HepG2 (cell line): ENCODE measurements around the gene TSPAN7. TPM values are rescaled to one million over a fixed set of nuclear protein-coding genes. Genes with fewer than 3 reads are reported as not detected.

ENCODE experiments used
- ATAC-seq: fragments of 200-7000 bp; cut with Tn5 transposase; 3 replicates; pipeline ENCODE4 v1.9.1; 2020; ENCODE audit warnings: mild to moderate bottlenecking, moderate library complexity
- BruUV-seq: library from RNA; stranded (reverse); fragments of 400-500 nt; replicated peaks from 2 replicates; lab custom pipeline; 2021; lab: Mats Ljungman, UMichigan
- CTCF ChIA-PET: fragments of 300-600 bp; formaldehyde crosslinking; extraction: SDS; loops from one replicate; lab custom pipeline; 2021; ENCODE audit warnings: low total read pairs, inconsistent platforms, low intra/inter-chr PET ratio; lab: Yijun Ruan, JAX
- POLR2A ChIA-PET: fragments of 350-600 bp; sonication (Branson Sonifier 250); formaldehyde crosslinking; loops from one replicate; lab custom pipeline; 2020; ENCODE audit warnings: antibody characterized with exemption, inconsistent platforms; lab: Yijun Ruan, JAX
- DNase-seq: peaks from one replicate; pipeline ENCODE4 v3.0.0-alpha.2; 2015; ENCODE audit warnings: low spot score
- FAIRE-seq: peaks from 3 replicates; lab custom pipeline; 2011; peaks lifted over from hg19 to GRCh38; lab: Jason Lieb, UNC
- H2AFZ ChIP-seq: one replicate; pipeline ENCODE4 v1.6.1; 2011; ENCODE audit warnings: low read length, inconsistent platforms
- H3K27ac ChIP-seq: fragments of 300-600 bp; 3 replicates; pipeline ENCODE4 v1.8.0; 2011; ENCODE audit warnings: mixed run types, mild to moderate bottlenecking, mixed read lengths, low read length, inconsistent platforms; ENCODE audit not compliant: insufficient read depth; ENCODE audit errors: extremely low read length
- H3K27me3 ChIP-seq, 2 experiments: fragments of 200-600 bp in 1 of 2; 2 replicates in 1 of 2; 3 replicates in 1 of 2; pipeline versions ENCODE4 v1.6.0 to v1.8.0; 2011; ENCODE audit warnings: low read length in 2 of 2, mild to moderate bottlenecking in 2 of 2, moderate library complexity in 2 of 2, inconsistent platforms in 1 of 2; ENCODE audit not compliant: insufficient read depth in 2 of 2, control insufficient read depth in 1 of 2
- H3K36me3 ChIP-seq, 2 experiments: fragments of 200-600 bp in 1 of 2; replicated peaks in 1 of 2; 2 replicates in 1 of 2; 3 replicates in 1 of 2; pipeline versions ENCODE4 v1.5.1 to v1.8.0; 2011; ENCODE audit warnings: low read length in 2 of 2, inconsistent platforms in 1 of 2; ENCODE audit not compliant: insufficient read depth in 2 of 2, control insufficient read depth in 1 of 2
- H3K4me1 ChIP-seq: 2 replicates; pipeline ENCODE4 v1.5.1; 2012; ENCODE audit warnings: low read length, inconsistent platforms; ENCODE audit not compliant: insufficient read depth
- H3K4me2 ChIP-seq: 2 replicates; pipeline ENCODE4 v1.6.0; 2011; ENCODE audit warnings: low read depth, low read length, inconsistent platforms
- H3K4me3 ChIP-seq, 3 experiments: fragments of 200-600 bp in 1 of 3; sonication (generic), shearing (Covaris generic) in 1 of 3; replicated peaks in 1 of 3; 2 replicates each; pipeline ENCODE4 v1.5.1; 2011 to 2016; ENCODE audit warnings: low read length in 3 of 3, inconsistent platforms in 2 of 3, low read depth in 2 of 3, mild to moderate bottlenecking in 2 of 3, control low read depth in 1 of 3, mixed read lengths in 1 of 3; ENCODE audit not compliant: insufficient read depth in 1 of 3
- H3K79me2 ChIP-seq: one replicate; pipeline ENCODE4 v1.6.1; 2011; ENCODE audit warnings: low read length, inconsistent platforms; ENCODE audit not compliant: insufficient read depth
- H3K9ac ChIP-seq: 2 replicates; pipeline ENCODE4 v1.6.0; 2011; ENCODE audit warnings: mild to moderate bottlenecking, low read depth, low read length, inconsistent platforms; ENCODE audit not compliant: insufficient read depth
- H3K9me3 ChIP-seq: 2 replicates; pipeline ENCODE4 v1.5.1; 2012; ENCODE audit warnings: mild to moderate bottlenecking, low read length
- H4K20me1 ChIP-seq: 2 replicates; pipeline ENCODE4 v1.6.0; 2011; ENCODE audit warnings: inconsistent platforms, mild to moderate bottlenecking, low read length, moderate library complexity; ENCODE audit not compliant: insufficient read depth
- AGO1 ChIP-seq: fragments of 200-400 bp; formaldehyde crosslinking; IDR thresholded peaks from 2 replicates; pipeline ENCODE4 v1.6.1; 2017; ENCODE audit warnings: mild to moderate bottlenecking, low read depth, low read length, moderate library complexity; ENCODE audit not compliant: poor library complexity, severe bottlenecking
- GTF3A ChIP-seq: sonication (generic); formaldehyde crosslinking; conservative IDR thresholded peaks from 2 replicates; pipeline ENCODE4 v1.4.0; 2020; ENCODE audit warnings: mild to moderate bottlenecking, missing genetic modification reagents
- RAD21 ChIP-seq: fragments of 450-650 bp; formaldehyde crosslinking; IDR thresholded peaks from 2 replicates; pipeline ENCODE4 v1.5.0; 2020; ENCODE audit warnings: mild to moderate bottlenecking
- SMC3 ChIP-seq: IDR thresholded peaks from 2 replicates; pipeline ENCODE4 v1.6.1; 2011; ENCODE audit warnings: low read length, improper control_type of control experiment
- SMYD3 ChIP-seq: sonication (generic); formaldehyde crosslinking; IDR thresholded peaks from 2 replicates; pipeline ENCODE4 v1.8.1; 2023; ENCODE audit warnings: mild to moderate bottlenecking, missing genetic modification reagents
- SRSF1 ChIP-seq: fragments of 200-400 bp; formaldehyde crosslinking; optimal IDR thresholded peaks from 2 replicates; pipeline ENCODE3; 2017; ENCODE audit warnings: mild to moderate bottlenecking, low read depth, low read length, moderate library complexity
- SSRP1 ChIP-seq: IDR thresholded peaks from 2 replicates; pipeline ENCODE4 v1.6.1; 2016; ENCODE audit warnings: control low read depth
- STAG1 ChIP-seq: sonication (generic); formaldehyde crosslinking; IDR thresholded peaks from 2 replicates; pipeline ENCODE4 v1.4.0; 2020; ENCODE audit warnings: missing genetic modification reagents
- XRCC5 ChIP-seq: fragments of 200-400 bp; formaldehyde crosslinking; optimal IDR thresholded peaks from 2 replicates; pipeline ENCODE3; 2017; ENCODE audit warnings: mild to moderate bottlenecking, low read length
- ZKSCAN1 ChIP-seq: fragments of 150-350 bp; IDR thresholded peaks from 2 replicates; pipeline ENCODE4 v1.6.1; 2014; ENCODE audit warnings: low read length
- ZNF496 ChIP-seq: sonication (generic); formaldehyde crosslinking; IDR thresholded peaks from 2 replicates; pipeline ENCODE4 v1.8.1; 2023; ENCODE audit warnings: mild to moderate bottlenecking, moderate library complexity, missing genetic modification reagents; ENCODE audit not compliant: insufficient replicate concordance
- in situ Hi-C: cut with HindIII; loops from 2 replicates; pipeline ENCODE4 v1.10.0; 2017; ENCODE audit warnings: low pct_unique_long_range_greater_than_20kb; ENCODE audit not compliant: extremely low pct_ligation_motif_present
- intact Hi-C: fragments of 100-400 bp; cut with micrococcal nuclease; formaldehyde crosslinking; loops from one replicate; pipeline ENCODE4 v1.10.0; 2022; ENCODE audit not compliant: unreplicated experiment
- polyA plus RNA-seq, 8 experiments: library from polyadenylated mRNA; depleted of rRNA in 3 of 8; stranded (reverse) in 7 of 8; unstranded in 1 of 8; fragments of >200 nt; fragmentation: Illumina TruSeq in 4 of 8; extraction: Trizol in 4 of 8; gene quantifications; 2 replicates each; pipeline versions ENCODE4 v1.2.1 to v1.2.3, GENCODE V29; 2011 to 2016; ENCODE audit warnings: low read depth in 4 of 8, missing spikeins in 1 of 8, mixed read lengths in 1 of 8; ENCODE audit not compliant: insufficient read depth in 1 of 8
- total RNA-seq, 5 experiments: library from RNA; depleted of rRNA; stranded (reverse); fragments of >200 nt; fragmentation: Illumina TruSeq; extraction: Trizol; gene quantifications; 2 replicates each; pipeline ENCODE4 v1.2.3, GENCODE V29; 2016; ENCODE audit warnings: low read depth in 1 of 5
- TF ChIP-seq, protein P1 (sequence below): sonication (generic); formaldehyde crosslinking; IDR thresholded peaks from 2 replicates; pipeline ENCODE4 v1.5.1; 2020; ENCODE audit warnings: missing genetic modification reagents, mild to moderate bottlenecking, borderline replicate concordance
- TF ChIP-seq, protein P2 (sequence below): sonication (generic); formaldehyde crosslinking; IDR thresholded peaks from 2 replicates; pipeline ENCODE4 v1.5.0; 2020; ENCODE audit warnings: mild to moderate bottlenecking, missing genetic modification reagents, moderate library complexity

Gene TSPAN7
- total and polyA plus RNA-seq, 2 of the 13 experiments (the other 11 are each of a cell fraction or from before 2014, with no cell fraction given): 21.4 to 47.1 TPM

DNA sequence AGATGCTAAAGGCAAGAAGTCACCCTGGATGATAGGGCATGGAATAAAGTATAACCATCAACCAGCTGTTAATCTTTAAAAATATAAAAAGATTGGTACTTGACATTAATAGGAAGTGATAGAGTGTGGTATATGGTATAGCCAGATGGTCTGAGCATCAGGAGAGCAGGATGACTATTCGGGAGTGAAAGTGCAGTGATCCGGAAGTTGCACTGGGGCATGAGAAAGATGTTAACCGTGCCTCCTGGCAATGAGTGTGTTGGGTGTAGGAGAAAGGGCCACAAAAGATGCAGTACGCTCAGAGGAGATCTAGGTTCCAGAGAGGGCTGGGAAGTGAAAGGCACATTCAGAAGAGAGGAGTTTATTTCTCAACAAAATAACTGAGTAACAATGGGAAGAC is 65.0 kb downstream of the TSPAN7 start (continued):
- TF ChIP-seq, protein P1, sequence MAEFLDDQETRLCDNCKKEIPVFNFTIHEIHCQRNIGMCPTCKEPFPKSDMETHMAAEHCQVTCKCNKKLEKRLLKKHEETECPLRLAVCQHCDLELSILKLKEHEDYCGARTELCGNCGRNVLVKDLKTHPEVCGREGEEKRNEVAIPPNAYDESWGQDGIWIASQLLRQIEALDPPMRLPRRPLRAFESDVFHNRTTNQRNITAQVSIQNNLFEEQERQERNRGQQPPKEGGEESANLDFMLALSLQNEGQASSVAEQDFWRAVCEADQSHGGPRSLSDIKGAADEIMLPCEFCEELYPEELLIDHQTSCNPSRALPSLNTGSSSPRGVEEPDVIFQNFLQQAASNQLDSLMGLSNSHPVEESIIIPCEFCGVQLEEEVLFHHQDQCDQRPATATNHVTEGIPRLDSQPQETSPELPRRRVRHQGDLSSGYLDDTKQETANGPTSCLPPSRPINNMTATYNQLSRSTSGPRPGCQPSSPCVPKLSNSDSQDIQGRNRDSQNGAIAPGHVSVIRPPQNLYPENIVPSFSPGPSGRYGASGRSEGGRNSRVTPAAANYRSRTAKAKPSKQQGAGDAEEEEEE: no peak
- TF ChIP-seq, all 625 proteins: peak for 0

DNA sequence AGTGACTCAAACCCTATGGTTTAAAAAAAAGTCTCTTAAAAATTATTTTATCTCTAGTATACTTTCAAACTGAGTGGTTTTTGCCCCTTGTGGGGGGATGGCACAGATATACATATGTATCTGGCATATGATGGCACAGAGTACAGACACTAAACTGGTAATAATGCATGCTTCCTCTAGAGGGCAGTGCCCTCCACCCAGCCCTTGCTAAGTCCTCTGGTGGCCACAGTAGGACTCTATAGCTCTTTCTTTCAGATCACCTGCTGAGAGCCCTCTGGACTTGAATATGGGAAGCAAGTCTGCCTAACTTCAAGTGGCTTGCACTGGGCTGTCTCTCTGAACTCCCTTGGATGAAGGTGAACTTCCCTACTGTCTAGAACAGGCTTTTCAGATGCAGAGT is 66.3 kb downstream of the TSPAN7 start:
- Histone ChIP-seq H3K4me2 (no peak overlapping the region), H3K36me3 (no peaks in the 10 kb centered on the region), H3K27ac (no peak overlapping the region), H3K4me3 (no peak overlapping the region), H4K20me1 (no peaks in the 10 kb centered on the region), H3K4me1 (no peaks in the 10 kb centered on the region), H2AFZ (no peak overlapping the region), H3K9ac (no peak overlapping the region), H3K27me3 (no peaks in the 10 kb centered on the region), H3K9me3 (no peaks in the 10 kb centered on the region), H3K79me2 (no peaks in the 10 kb centered on the region)
- ChIA-PET CTCF (interaction anchor here (0.8 to 1.4 kb wide), 2 partner anchors 26 to 90 kb away, joined by 3 to 4 read pairs; no protein-coding TSS in a partner anchor), POLR2A (no interaction called here)
- no TSS peak for BruUV-seq
- TF ChIP-seq SMYD3 (CRISPR knock-in tag) (no peak), XRCC5 (peak; percentile 55), SMC3 (peak; percentile 52; the same call in 1 of the 2 replicates), SRSF1 (no peak), SSRP1 (CRISPR knock-in tag) (no peak), STAG1 (CRISPR knock-in tag) (peak; percentile 63), AGO1 (no peak), ZKSCAN1 (peak; percentile 70; the same call in 1 of the 2 replicates), RAD21 (CRISPR knock-in tag) (peak; percentile 53), ZNF496 (CRISPR knock-in tag) (no peak), GTF3A (CRISPR knock-in tag) (no peak)
- TF ChIP-seq, protein P2, sequence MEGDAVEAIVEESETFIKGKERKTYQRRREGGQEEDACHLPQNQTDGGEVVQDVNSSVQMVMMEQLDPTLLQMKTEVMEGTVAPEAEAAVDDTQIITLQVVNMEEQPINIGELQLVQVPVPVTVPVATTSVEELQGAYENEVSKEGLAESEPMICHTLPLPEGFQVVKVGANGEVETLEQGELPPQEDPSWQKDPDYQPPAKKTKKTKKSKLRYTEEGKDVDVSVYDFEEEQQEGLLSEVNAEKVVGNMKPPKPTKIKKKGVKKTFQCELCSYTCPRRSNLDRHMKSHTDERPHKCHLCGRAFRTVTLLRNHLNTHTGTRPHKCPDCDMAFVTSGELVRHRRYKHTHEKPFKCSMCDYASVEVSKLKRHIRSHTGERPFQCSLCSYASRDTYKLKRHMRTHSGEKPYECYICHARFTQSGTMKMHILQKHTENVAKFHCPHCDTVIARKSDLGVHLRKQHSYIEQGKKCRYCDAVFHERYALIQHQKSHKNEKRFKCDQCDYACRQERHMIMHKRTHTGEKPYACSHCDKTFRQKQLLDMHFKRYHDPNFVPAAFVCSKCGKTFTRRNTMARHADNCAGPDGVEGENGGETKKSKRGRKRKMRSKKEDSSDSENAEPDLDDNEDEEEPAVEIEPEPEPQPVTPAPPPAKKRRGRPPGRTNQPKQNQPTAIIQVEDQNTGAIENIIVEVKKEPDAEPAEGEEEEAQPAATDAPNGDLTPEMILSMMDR: peak; percentile 74
- ATAC-seq: peak; percentile 99
- DNase-seq: peak; percentile 45
- in situ Hi-C loops (no loop called here), intact Hi-C loops (loop anchor here (1.0 kb wide), 2 partner anchors 27 to 174 kb away; partner anchors contain the start of gene MID1IP1)
- FAIRE-seq: peak; percentile 94
